Breast epithelium (tissue), 4 donors: ENCODE results near the gene PPP4R4. TPM values are rescaled to one million over a fixed set of nuclear protein-coding genes. Genes with fewer than 3 reads are reported as not detected.

Experiments
- DNase-seq, 2 donors: peaks; one replicate each; pipeline ENCODE4 v3.0.0-alpha.2; 2019; ENCODE audit warnings: low spot score in 2 of 2
- H3K27ac ChIP-seq, 2 donors: fragments of 200-600 bp; sonication (generic) in 1 of 2; one replicate each; pipeline ENCODE4 v1.5.1; 2016 to 2019; ENCODE audit warnings: mild to moderate bottlenecking in 1 of 2
- H3K27me3 ChIP-seq, 2 donors: fragments of 200-600 bp; sonication (generic) in 1 of 2; one replicate each; pipeline versions ENCODE4 v1.5.1 to v1.6.0; 2017 to 2019; ENCODE audit warnings: control low read depth in 1 of 2, mild to moderate bottlenecking in 1 of 2
- H3K36me3 ChIP-seq: fragments of 200-600 bp; one replicate; pipeline ENCODE4 v1.5.1; 2019
- H3K4me1 ChIP-seq, 2 donors: fragments of 200-600 bp; sonication (generic); one replicate each; pipeline ENCODE4 v1.5.1; 2016 to 2019; ENCODE audit warnings: control low read depth in 1 of 2
- H3K4me3 ChIP-seq, 3 donors: fragments of 200-600 bp; sonication (generic); 1 replicate in 2 of 3; 2 replicates in 1 of 3; pipeline ENCODE4 v1.5.1; 2016 to 2019; ENCODE audit warnings: mild to moderate bottlenecking in 3 of 3, moderate library complexity in 2 of 3
- H3K9me3 ChIP-seq, 2 donors: fragments of 200-600 bp; sonication (generic) in 1 of 2; one replicate each; pipeline ENCODE4 v1.5.1; 2016 to 2019; ENCODE audit warnings: control low read depth in 1 of 2
- POLR2A ChIP-seq: fragments of 450-650 bp; IDR thresholded peaks from one replicate; pipeline ENCODE4 v1.6.1; 2016; ENCODE audit warnings: antibody characterized with exemption, mild to moderate bottlenecking, moderate library complexity
- POLR2AphosphoS5 ChIP-seq, 3 donors: sonication (generic); formaldehyde crosslinking; IDR thresholded peaks; one replicate each; pipeline ENCODE4 v1.6.1; 2017; ENCODE audit warnings: antibody characterized with exemption in 3 of 3
- intact Hi-C: fragments of 100-400 bp; cut with DNase I; formaldehyde crosslinking; loops from one replicate; pipeline ENCODE4 v1.15.1; 2023; ENCODE audit warnings: low total_unique reads
- total RNA-seq, 3 donors: library from RNA; depleted of rRNA; stranded (reverse); fragments of >200 nt; gene quantifications; one replicate each; pipeline ENCODE4 v1.1.0, GENCODE V29; 2016
- TF ChIP-seq, protein P1 (sequence below), 3 donors: fragments of 450-650 bp; IDR thresholded peaks; one replicate each; pipeline ENCODE4 v1.5.1; 2016 to 2017; ENCODE audit warnings: antibody characterized with exemption in 3 of 3, mild to moderate bottlenecking in 3 of 3, moderate library complexity in 3 of 3

The PPP4R4 gene
- total RNA-seq, 3 donors from 2014 or later: 0.48 to 7.9 (median 7.2) TPM

GRCh38 chr14:94307410-94307992 is 133.4 kb downstream of the PPP4R4 start:
- H3K27ac ChIP-seq: no peak overlapping the region
- DNase-seq: no peak
- intact Hi-C loops: no loop called here

GRCh38 chr14:94309721-94310120 is 135.6 kb downstream of the PPP4R4 start:
- DNase-seq: no peak
- no peak overlapping the region for H3K4me3 ChIP-seq

More at GRCh38 chr14:94307410-94307992, 133.4 kb downstream of the PPP4R4 start:
- no peak overlapping the region for H3K4me3 ChIP-seq
- TF ChIP-seq, protein P1, sequence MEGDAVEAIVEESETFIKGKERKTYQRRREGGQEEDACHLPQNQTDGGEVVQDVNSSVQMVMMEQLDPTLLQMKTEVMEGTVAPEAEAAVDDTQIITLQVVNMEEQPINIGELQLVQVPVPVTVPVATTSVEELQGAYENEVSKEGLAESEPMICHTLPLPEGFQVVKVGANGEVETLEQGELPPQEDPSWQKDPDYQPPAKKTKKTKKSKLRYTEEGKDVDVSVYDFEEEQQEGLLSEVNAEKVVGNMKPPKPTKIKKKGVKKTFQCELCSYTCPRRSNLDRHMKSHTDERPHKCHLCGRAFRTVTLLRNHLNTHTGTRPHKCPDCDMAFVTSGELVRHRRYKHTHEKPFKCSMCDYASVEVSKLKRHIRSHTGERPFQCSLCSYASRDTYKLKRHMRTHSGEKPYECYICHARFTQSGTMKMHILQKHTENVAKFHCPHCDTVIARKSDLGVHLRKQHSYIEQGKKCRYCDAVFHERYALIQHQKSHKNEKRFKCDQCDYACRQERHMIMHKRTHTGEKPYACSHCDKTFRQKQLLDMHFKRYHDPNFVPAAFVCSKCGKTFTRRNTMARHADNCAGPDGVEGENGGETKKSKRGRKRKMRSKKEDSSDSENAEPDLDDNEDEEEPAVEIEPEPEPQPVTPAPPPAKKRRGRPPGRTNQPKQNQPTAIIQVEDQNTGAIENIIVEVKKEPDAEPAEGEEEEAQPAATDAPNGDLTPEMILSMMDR (IDR thresholded peaks at IDR 0.05): no peak
- no peaks in the 10 kb centered on the region for H3K36me3 ChIP-seq
- no peaks in the 10 kb centered on the region for H3K27me3 ChIP-seq
- peaks cover 0 to 11% of the 10 kb centered on the region in 2 donors for H3K9me3 ChIP-seq
- H3K4me1 ChIP-seq: no peaks in the 10 kb centered on the region

GRCh38 chr14:94310248-94310647 is 136.1 kb downstream of the PPP4R4 start:
- TF ChIP-seq, protein P1 (IDR thresholded peaks at IDR 0.05): no peak
- TF ChIP-seq POLR2A (no peak), POLR2AphosphoS5 (IDR thresholded peaks at IDR 0.05) (no peak)
- Histone ChIP-seq H3K4me3 (no peak overlapping the region), H3K27me3 (no peaks in the 10 kb centered on the region), H3K27ac (no peak overlapping the region), H3K4me1 (no peaks in the 10 kb centered on the region), H3K9me3 (peaks cover 0 to 11% of the 10 kb centered on the region in 2 donors), H3K36me3 (no peaks in the 10 kb centered on the region)
- no peak for DNase-seq
- intact Hi-C loops: no loop called here

More at GRCh38 chr14:94309721-94310120, 135.6 kb downstream of the PPP4R4 start:
- H3K4me1 ChIP-seq: no peaks in the 10 kb centered on the region
- no peaks in the 10 kb centered on the region for H3K27me3 ChIP-seq
- intact Hi-C loops: no loop called here
- no peaks in the 10 kb centered on the region for H3K36me3 ChIP-seq
- no peak overlapping the region for H3K27ac ChIP-seq
- TF ChIP-seq POLR2A (no peak), POLR2AphosphoS5 (IDR thresholded peaks at IDR 0.05) (no peak)
- TF ChIP-seq, protein P1 (IDR thresholded peaks at IDR 0.05): no peak
- peaks cover 0 to 11% of the 10 kb centered on the region in 2 donors for H3K9me3 ChIP-seq

DNA sequence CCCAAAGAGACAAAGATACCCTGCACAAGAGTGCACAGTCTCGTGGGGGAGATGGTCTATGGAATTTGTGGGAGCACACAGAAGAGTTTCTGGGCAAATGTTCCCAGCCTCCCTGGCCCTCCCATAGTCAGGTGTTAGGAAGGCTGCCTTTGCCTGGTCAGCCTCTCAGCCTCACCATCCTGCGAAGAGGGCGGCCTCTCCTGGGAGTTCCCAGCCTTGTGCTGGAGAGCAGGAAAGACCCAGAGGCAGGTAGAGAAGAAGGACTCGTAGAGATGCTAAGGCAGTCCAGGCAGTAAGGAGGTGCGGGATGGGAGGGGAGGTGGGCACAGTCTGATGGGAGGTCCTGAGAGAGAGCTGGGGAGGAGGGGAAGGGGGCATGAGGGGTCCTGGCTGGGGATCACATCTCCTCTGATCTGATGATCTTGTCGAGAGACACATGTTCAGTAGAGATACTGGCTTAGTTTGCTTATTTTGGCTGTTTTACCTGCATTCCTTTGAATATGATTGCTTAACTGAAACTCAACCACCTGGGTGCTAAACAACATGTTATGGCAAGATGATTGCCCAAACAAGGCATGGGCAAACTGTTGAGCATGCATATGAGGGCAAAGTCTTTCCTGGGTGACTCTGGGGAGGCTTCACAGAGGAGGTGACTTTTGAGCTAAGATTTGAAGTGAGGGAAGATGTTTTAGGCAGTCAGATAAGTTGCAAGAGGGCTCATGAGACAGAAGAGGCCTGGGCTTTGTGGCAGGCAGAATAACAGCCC is 138.5 kb downstream of the PPP4R4 start:
- Histone ChIP-seq H3K36me3 (no peaks in the 10 kb centered on the region), H3K4me3 (no peak overlapping the region), H3K27me3 (no peaks in the 10 kb centered on the region), H3K27ac (no peak overlapping the region), H3K9me3 (peaks cover 0 to 7% of the 10 kb centered on the region in 2 donors), H3K4me1 (no peaks in the 10 kb centered on the region)
- DNase-seq: no peak
- intact Hi-C loops: no loop called here
- TF ChIP-seq POLR2A: no peak

DNA sequence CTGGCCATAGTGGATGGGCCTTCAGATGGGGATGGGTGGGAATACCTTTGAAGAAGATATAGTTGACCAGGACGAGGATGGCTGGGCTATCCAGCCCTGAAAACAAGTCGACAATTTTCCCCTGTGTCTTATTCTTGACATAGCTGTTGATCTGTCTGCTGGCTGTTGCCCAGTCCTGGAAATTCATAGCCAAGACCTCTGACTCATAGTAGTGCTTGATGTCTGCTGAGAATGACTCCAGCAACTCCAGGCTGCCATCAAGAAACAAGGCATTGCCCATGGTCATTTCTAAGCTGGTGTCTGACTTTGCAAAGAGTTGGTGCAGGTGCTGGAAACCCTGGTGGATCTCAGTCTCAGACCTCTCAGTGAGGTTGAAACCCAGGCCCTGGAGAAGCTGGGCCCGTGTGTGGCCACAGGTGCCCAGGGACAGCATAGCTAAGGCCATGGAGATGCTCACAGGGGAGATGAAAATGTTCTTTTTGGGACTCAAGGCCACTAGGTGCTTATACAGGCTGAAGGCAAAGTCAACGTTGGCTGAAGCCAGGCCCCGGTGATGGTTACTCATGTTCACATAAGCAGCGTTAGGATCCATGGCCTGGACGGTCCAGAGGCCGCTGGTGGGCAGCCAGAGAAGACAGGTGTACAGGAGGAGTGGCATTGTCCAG is 140.0 kb downstream of the PPP4R4 start:
- peaks cover 0 to 5% of the 10 kb centered on the region in 2 donors for H3K9me3 ChIP-seq
- TF ChIP-seq POLR2A (no peak), POLR2AphosphoS5 (IDR thresholded peaks at IDR 0.05) (no peak)
- TF ChIP-seq, protein P1 (IDR thresholded peaks at IDR 0.05): no peak
- H3K36me3 ChIP-seq: no peaks in the 10 kb centered on the region
- H3K27ac ChIP-seq: no peak overlapping the region
- H3K4me1 ChIP-seq: no peaks in the 10 kb centered on the region
- H3K27me3 ChIP-seq: no peaks in the 10 kb centered on the region
- no peak overlapping the region for H3K4me3 ChIP-seq
- intact Hi-C loops: no loop called here
- DNase-seq: no peak
